Kidney epithelial cell (primary cell): ENCODE measurements around the gene MAP7. TPM values are rescaled to one million over a fixed set of nuclear protein-coding genes. Genes with fewer than 3 reads are reported as not detected.
"Not testable (repeated sequence)": the region's sequence is repeated elsewhere in the genome, so short reads cannot be mapped to it uniquely, and the experiment has no call there.

ENCODE experiments used
- DNase-seq: peaks from one replicate; pipeline ENCODE4 v3.0.0-alpha.2; 2010; ENCODE audit warnings: low read depth
- H3K27me3 ChIP-seq: 2 replicates; pipeline ENCODE4 v1.6.0; 2011; ENCODE audit warnings: low read length; ENCODE audit not compliant: control insufficient read depth, insufficient read depth
- H3K36me3 ChIP-seq: 2 replicates; pipeline ENCODE4 v1.5.1; 2011; ENCODE audit warnings: low read length; ENCODE audit not compliant: control insufficient read depth, insufficient read depth
- H3K4me3 ChIP-seq: 2 replicates; pipeline ENCODE4 v1.5.1; 2011; ENCODE audit warnings: low read depth, mild to moderate bottlenecking, control low read depth, low read length
- CTCF ChIP-seq: IDR thresholded peaks from 2 replicates; pipeline ENCODE4 v1.5.1; 2011; ENCODE audit warnings: mild to moderate bottlenecking, moderate library complexity, low read length, control low read depth, inconsistent platforms; ENCODE audit not compliant: insufficient read depth, poor library complexity, severe bottlenecking
- total RNA-seq: library from RNA; depleted of rRNA; stranded (reverse); fragments of >200 nt; gene quantifications from 2 replicates; pipeline ENCODE4 v1.2.3, GENCODE V29; 2015

MAP7 gene
- total RNA-seq, 1 donor from 2014 or later = 17.6 TPM

- Histone ChIP-seq H3K36me3 (no peaks in the 10 kb centered on the region), H3K27me3 (no peaks in the 10 kb centered on the region), H3K4me3 (no peak overlapping the region)
- DNase-seq = no peak
- no peak for TF ChIP-seq CTCF
These were observed 55.5 kb downstream of the MAP7 start for GRCh38 chr6:136494710-136495109.

- no peak for TF ChIP-seq CTCF
- H3K4me3 ChIP-seq = no peak overlapping the region
- H3K36me3 ChIP-seq = no peaks in the 10 kb centered on the region
- no peak for DNase-seq
- no peaks in the 10 kb centered on the region for H3K27me3 ChIP-seq
These were observed 56.2 kb downstream of the MAP7 start for GRCh38 chr6:136494059-136494458.

GRCh38 chr6:136492409-136492808 lies 57.8 kb downstream of the MAP7 start:
- DNase-seq = no peak
- no peaks in the 10 kb centered on the region for H3K36me3 ChIP-seq
- no peaks in the 10 kb centered on the region for H3K27me3 ChIP-seq
- no peak for TF ChIP-seq CTCF
- no peak overlapping the region for H3K4me3 ChIP-seq

GRCh38 chr6:136491754-136492153 lies 58.5 kb downstream of the MAP7 start:
- DNase-seq = no peak
- no peak for TF ChIP-seq CTCF
- Histone ChIP-seq H3K36me3 (no peaks in the 10 kb centered on the region), H3K4me3 (no peak overlapping the region), H3K27me3 (no peaks in the 10 kb centered on the region)

- Histone ChIP-seq H3K27me3 (no peaks in the 10 kb centered on the region), H3K36me3 (no peaks in the 10 kb centered on the region), H3K4me3 (no peak overlapping the region)
- DNase-seq = no peak
- no peak for TF ChIP-seq CTCF
These were observed 59.0 kb downstream of the MAP7 start for GRCh38 chr6:136491251-136491650.

GRCh38 chr6:136489689-136490033 lies 60.6 kb downstream of the MAP7 start:
- not testable (repeated sequence) for H3K4me3 ChIP-seq, H3K27me3 ChIP-seq, DNase-seq, H3K36me3 ChIP-seq
